OCI-LY7 (cell line): Measurements from ENCODE around the gene CWC22.

Experiments
- EZH2phosphoT487 ChIP-seq: fragments of 200-600 bp; sonication (generic); IDR thresholded peaks from 2 replicates; pipeline ENCODE4 v1.6.1; 2018; ENCODE audit warnings: low read depth, borderline replicate concordance, mild to moderate bottlenecking, mixed run types, antibody characterized with exemption, low read length, moderate library complexity, mixed read lengths
- TF ChIP-seq, protein P1 (sequence below): fragments of 200-600 bp; sonication (generic); conservative IDR thresholded peaks from 2 replicates; pipeline ENCODE4 v1.5.1; 2014; ENCODE audit warnings: mild to moderate bottlenecking, antibody characterized with exemption, low read length, moderate library complexity, mixed read lengths

DNA sequence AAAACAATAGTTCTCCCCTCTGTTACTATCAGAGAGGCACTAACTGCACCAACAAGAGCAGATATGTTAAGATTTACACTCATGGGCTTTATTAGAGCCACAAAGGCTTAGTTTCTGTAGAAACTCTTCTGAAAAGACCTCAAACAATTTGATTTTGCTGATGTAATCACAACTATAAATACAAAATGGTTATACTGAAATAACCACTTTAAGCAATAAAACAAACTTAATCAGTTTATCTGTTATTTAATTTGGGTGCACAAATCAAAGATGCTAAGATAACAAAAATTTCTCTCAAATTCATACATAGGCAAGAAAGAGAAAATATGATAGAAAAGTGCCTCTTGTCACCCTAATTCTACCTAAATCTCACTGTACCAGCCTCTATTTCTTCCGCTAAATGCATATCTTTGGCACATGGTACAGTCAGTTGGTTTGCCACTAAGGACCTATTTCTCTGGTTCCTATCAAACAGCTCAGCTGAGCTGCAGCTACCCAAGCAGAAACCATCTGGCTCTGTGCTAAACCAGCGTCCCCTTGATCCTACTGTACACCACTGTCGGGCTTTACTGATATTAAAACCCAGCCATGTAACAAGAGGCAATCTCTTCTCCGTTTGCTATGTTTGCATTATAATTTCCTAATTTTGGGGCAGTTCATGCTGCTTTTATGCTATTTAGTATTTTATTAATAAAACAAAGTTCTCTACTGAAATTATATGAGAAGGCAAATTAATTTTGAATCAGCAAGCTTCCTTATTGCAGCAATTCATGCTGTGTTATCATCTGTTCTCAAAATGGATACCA is 60.1 kb downstream of the CWC22 start:
- TF ChIP-seq, protein P1, sequence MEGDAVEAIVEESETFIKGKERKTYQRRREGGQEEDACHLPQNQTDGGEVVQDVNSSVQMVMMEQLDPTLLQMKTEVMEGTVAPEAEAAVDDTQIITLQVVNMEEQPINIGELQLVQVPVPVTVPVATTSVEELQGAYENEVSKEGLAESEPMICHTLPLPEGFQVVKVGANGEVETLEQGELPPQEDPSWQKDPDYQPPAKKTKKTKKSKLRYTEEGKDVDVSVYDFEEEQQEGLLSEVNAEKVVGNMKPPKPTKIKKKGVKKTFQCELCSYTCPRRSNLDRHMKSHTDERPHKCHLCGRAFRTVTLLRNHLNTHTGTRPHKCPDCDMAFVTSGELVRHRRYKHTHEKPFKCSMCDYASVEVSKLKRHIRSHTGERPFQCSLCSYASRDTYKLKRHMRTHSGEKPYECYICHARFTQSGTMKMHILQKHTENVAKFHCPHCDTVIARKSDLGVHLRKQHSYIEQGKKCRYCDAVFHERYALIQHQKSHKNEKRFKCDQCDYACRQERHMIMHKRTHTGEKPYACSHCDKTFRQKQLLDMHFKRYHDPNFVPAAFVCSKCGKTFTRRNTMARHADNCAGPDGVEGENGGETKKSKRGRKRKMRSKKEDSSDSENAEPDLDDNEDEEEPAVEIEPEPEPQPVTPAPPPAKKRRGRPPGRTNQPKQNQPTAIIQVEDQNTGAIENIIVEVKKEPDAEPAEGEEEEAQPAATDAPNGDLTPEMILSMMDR: no peak
- no peak for TF ChIP-seq EZH2phosphoT487
